Nephron progenitor cell (in vitro differentiated cells): ENCODE measurements around the gene SPATA6.
"Not testable (repeated sequence)": the region's sequence is repeated elsewhere in the genome, so short reads cannot be mapped to it uniquely, and the experiment has no call there.

Experiments
- DNase-seq: peaks from one replicate; pipeline ENCODE4 v3.0.0; 2021
- H3K27ac Mint-ChIP-seq: 2 replicates; pipeline ENCODE4 v1.8.0; 2021; ENCODE audit warnings: mild to moderate bottlenecking, moderate library complexity, mixed read lengths
- H3K27me3 Mint-ChIP-seq: 2 replicates; pipeline ENCODE4 v1.8.0; 2021; ENCODE audit warnings: mild to moderate bottlenecking, low read depth, mixed read lengths; ENCODE audit not compliant: poor library complexity
- H3K36me3 Mint-ChIP-seq: 2 replicates; pipeline ENCODE4 v1.8.0; 2021; ENCODE audit warnings: low read depth, mixed read lengths
- H3K4me1 Mint-ChIP-seq: 2 replicates; pipeline ENCODE4 v1.8.0; 2021; ENCODE audit warnings: mixed read lengths
- H3K4me3 Mint-ChIP-seq: 2 replicates; pipeline ENCODE4 v1.8.0; 2021; ENCODE audit warnings: mild to moderate bottlenecking, moderate library complexity, mixed read lengths
- H3K9me3 Mint-ChIP-seq: 2 replicates; pipeline ENCODE4 v1.8.0; 2021; ENCODE audit warnings: mild to moderate bottlenecking, moderate library complexity, mixed read lengths
- CTCF ChIP-seq: fragments of 200-600 bp; sonication (generic); IDR thresholded peaks from 2 replicates; pipeline ENCODE4 v1.5.0; 2021; ENCODE audit warnings: antibody characterized with exemption

SPATA6 gene

GRCh38 chr1:48448932-48449331 is 23.1 kb downstream of the SPATA6 start:
- Mint-ChIP-seq H3K27ac (no peak overlapping the region), H3K27me3 (no peaks in the 10 kb centered on the region), H3K4me3 (no peak overlapping the region), H3K9me3 (peaks cover 12% of the 10 kb centered on the region), H3K36me3 (peaks cover 37% of the 10 kb centered on the region), H3K4me1 (no peaks in the 10 kb centered on the region)
- DNase-seq = no peak
- TF ChIP-seq CTCF = no peak

- not testable (repeated sequence) for H3K27ac Mint-ChIP-seq, H3K4me3 Mint-ChIP-seq, DNase-seq, H3K27me3 Mint-ChIP-seq, H3K4me1 Mint-ChIP-seq
- Mint-ChIP-seq H3K9me3 (peaks cover 28% of the 10 kb centered on the region), H3K36me3 (peaks cover 67% of the 10 kb centered on the region)
Measured at GRCh38 chr1:48444186-48444585, 27.8 kb downstream of the SPATA6 start.

GRCh38 chr1:48442864-48443619 is 29.0 kb downstream of the SPATA6 start:
- no peak for TF ChIP-seq CTCF
- Mint-ChIP-seq H3K4me3 (no peak overlapping the region), H3K4me1 (no peaks in the 10 kb centered on the region), H3K27ac (no peak overlapping the region), H3K36me3 (peaks cover 74% of the 10 kb centered on the region), H3K27me3 (peaks cover 6% of the 10 kb centered on the region), H3K9me3 (peaks cover 36% of the 10 kb centered on the region)
- no peak for DNase-seq

GRCh38 chr1:48440786-48441185 is 31.2 kb downstream of the SPATA6 start:
- Mint-ChIP-seq H3K27me3 (peaks cover 10% of the 10 kb centered on the region), H3K36me3 (peaks cover 80% of the 10 kb centered on the region), H3K9me3 (peaks cover 36% of the 10 kb centered on the region)
- H3K4me3 Mint-ChIP-seq, DNase-seq, H3K27ac Mint-ChIP-seq, H3K4me1 Mint-ChIP-seq: not testable (repeated sequence)

- peaks cover 28% of the 10 kb centered on the region for H3K9me3 Mint-ChIP-seq
- H3K4me3 Mint-ChIP-seq = no peak overlapping the region
- H3K27ac Mint-ChIP-seq = no peak overlapping the region
- no peak for TF ChIP-seq CTCF
- peaks cover 73% of the 10 kb centered on the region for H3K36me3 Mint-ChIP-seq
- DNase-seq = no peak
- H3K4me1 Mint-ChIP-seq = no peaks in the 10 kb centered on the region
- peaks cover 10% of the 10 kb centered on the region for H3K27me3 Mint-ChIP-seq
Measured at GRCh38 chr1:48439380-48439779, 32.6 kb downstream of the SPATA6 start.

- not testable (repeated sequence) for H3K4me1 Mint-ChIP-seq, DNase-seq, H3K27me3 Mint-ChIP-seq, H3K4me3 Mint-ChIP-seq, H3K27ac Mint-ChIP-seq
- H3K36me3 Mint-ChIP-seq = peaks cover 60% of the 10 kb centered on the region
- peaks cover 11% of the 10 kb centered on the region for H3K9me3 Mint-ChIP-seq
Measured at GRCh38 chr1:48437379-48437778, 34.6 kb downstream of the SPATA6 start.

- not testable (repeated sequence) for H3K4me3 Mint-ChIP-seq, H3K9me3 Mint-ChIP-seq, H3K27me3 Mint-ChIP-seq, H3K4me1 Mint-ChIP-seq, DNase-seq, H3K27ac Mint-ChIP-seq
- H3K36me3 Mint-ChIP-seq = peaks cover 47% of the 10 kb centered on the region
Measured at GRCh38 chr1:48435312-48436002, 36.5 kb downstream of the SPATA6 start.

- Mint-ChIP-seq H3K4me1 (no peaks in the 10 kb centered on the region), H3K27me3 (peaks cover 3% of the 10 kb centered on the region), H3K4me3 (no peak overlapping the region), H3K9me3 (no peaks in the 10 kb centered on the region), H3K27ac (no peak overlapping the region), H3K36me3 (peaks cover 7% of the 10 kb centered on the region)
- TF ChIP-seq CTCF = no peak
- no peak for DNase-seq
Measured at GRCh38 chr1:48430832-48431231, 41.2 kb downstream of the SPATA6 start.
